B cell (primary cell): Measurements from ENCODE around the gene NANOS2. TPM values are rescaled to one million over a fixed set of nuclear protein-coding genes. Genes with fewer than 3 reads are reported as not detected.

Experiments
- ATAC-seq: fragments of 200-7000 bp; cut with Tn5 transposase; one replicate; pipeline ENCODE4 v1.10.0; 2021; ENCODE audit warnings: low read depth, mild to moderate bottlenecking, moderate number of reproducible peaks, moderate library complexity
- CTCF ChIA-PET: fragments of 350-600 bp; sonication (Branson Sonifier 250); formaldehyde crosslinking; loops from one replicate; lab custom pipeline; 2021; ENCODE audit warnings: antibody characterized with exemption, inconsistent platforms; lab: Charles Lee
- POLR2A ChIA-PET: fragments of 350-600 bp; sonication (Branson Sonifier 250); formaldehyde crosslinking; loops from one replicate; lab custom pipeline; 2021; ENCODE audit warnings: antibody characterized with exemption; lab: Charles Lee
- DNase-seq: peaks from one replicate; pipeline ENCODE4 v3.0.0; 2013
- H2AFZ ChIP-seq: 2 replicates; pipeline ENCODE4 v1.6.1; 2012; ENCODE audit warnings: mild to moderate bottlenecking, low read depth, low read length; ENCODE audit not compliant: insufficient read depth, poor library complexity, severe bottlenecking
- H3K27ac ChIP-seq, 2 donors: 1 replicate in 1 of 2; 2 replicates in 1 of 2; pipeline ENCODE4 v1.5.1; 2012 to 2013; ENCODE audit warnings: low read length in 2 of 2, mild to moderate bottlenecking in 2 of 2, moderate library complexity in 1 of 2
- H3K27me3 ChIP-seq, 4 experiments: fragments of 200-600 bp in 1 of 4; sonication (generic) in 1 of 4; replicated peaks in 1 of 4; 1 replicate in 2 of 4; 2 replicates in 2 of 4; pipeline versions ENCODE4 v1.6.1 to v1.7.0; 2013 to 2016; ENCODE audit warnings: low read length in 3 of 4, mild to moderate bottlenecking in 2 of 4, mixed read lengths in 1 of 4, moderate library complexity in 1 of 4; ENCODE audit not compliant: insufficient read depth in 4 of 4, control insufficient read depth in 3 of 4; ENCODE audit errors: control extremely low read depth in 1 of 4
- H3K36me3 ChIP-seq, 2 experiments: replicated peaks in 1 of 2; 1 replicate in 1 of 2; 2 replicates in 1 of 2; pipeline versions ENCODE4 v1.6.1 to v1.7.1; 2013; ENCODE audit warnings: low read length in 1 of 2; ENCODE audit not compliant: insufficient read depth in 2 of 2, control insufficient read depth in 1 of 2; ENCODE audit errors: control extremely low read depth in 1 of 2, extremely low read depth in 1 of 2
- H3K4me1 ChIP-seq, 2 donors: fragments of 200-600 bp in 1 of 2; sonication (generic) in 1 of 2; 1 replicate in 1 of 2; 2 replicates in 1 of 2; pipeline versions ENCODE4 v1.5.1 to v1.6.1; 2013 to 2017; ENCODE audit warnings: low read length in 2 of 2; ENCODE audit not compliant: control insufficient read depth in 2 of 2, insufficient read depth in 2 of 2
- H3K4me2 ChIP-seq: replicated peaks from 2 replicates; pipeline ENCODE3; 2012; ENCODE audit warnings: mild to moderate bottlenecking, low read depth, low read length; ENCODE audit not compliant: poor library complexity, severe bottlenecking
- H3K4me3 ChIP-seq, 5 experiments: fragments of 200-600 bp in 1 of 5; sonication (generic) in 1 of 5; 1 replicate in 3 of 5; 2 replicates in 2 of 5; pipeline versions ENCODE4 v1.5.1 to v1.7.0; 2011 to 2016; ENCODE audit warnings: low read length in 4 of 5, mild to moderate bottlenecking in 4 of 5, low read depth in 2 of 5, control low read depth in 1 of 5, moderate library complexity in 1 of 5; ENCODE audit not compliant: insufficient read depth in 1 of 5; ENCODE audit errors: control extremely low read depth in 1 of 5, extremely low read depth in 1 of 5
- H3K79me2 ChIP-seq: fragments of 200-600 bp; sonication (generic); one replicate; pipeline ENCODE4 v1.6.0; 2016; ENCODE audit warnings: low read length; ENCODE audit not compliant: control insufficient read depth, insufficient read depth
- H3K9ac ChIP-seq: fragments of 200-600 bp; sonication (generic); 2 replicates; pipeline ENCODE4 v1.6.1; 2017; ENCODE audit warnings: mild to moderate bottlenecking, low read length, moderate library complexity
- H3K9me3 ChIP-seq, 3 donors: one replicate each; pipeline versions ENCODE4 v1.6.1 to v1.7.1; 2013; ENCODE audit warnings: low read length in 2 of 3; ENCODE audit not compliant: control insufficient read depth in 2 of 3, insufficient read depth in 1 of 3; ENCODE audit errors: control extremely low read depth in 1 of 3
- H4K20me1 ChIP-seq: 2 replicates; pipeline ENCODE4 v1.6.0; 2012; ENCODE audit warnings: mild to moderate bottlenecking, low read length; ENCODE audit not compliant: insufficient read depth, control insufficient read depth, poor library complexity, severe bottlenecking
- H3K27ac Mint-ChIP-seq: one replicate; pipeline ENCODE4 v1.8.0; 2021; ENCODE audit warnings: mixed read lengths
- H3K27me3 Mint-ChIP-seq: one replicate; pipeline ENCODE4 v1.8.0; 2021; ENCODE audit warnings: mixed read lengths
- H3K4me1 Mint-ChIP-seq: one replicate; pipeline ENCODE4 v1.8.0; 2021; ENCODE audit warnings: mixed read lengths
- H3K4me3 Mint-ChIP-seq: one replicate; pipeline ENCODE4 v1.8.0; 2021; ENCODE audit warnings: mixed read lengths
- H3K9me3 Mint-ChIP-seq: one replicate; pipeline ENCODE4 v1.8.0; 2022; ENCODE audit warnings: mixed read lengths; ENCODE audit not compliant: insufficient read depth
- CTCF ChIP-seq: fragments of 200-600 bp; IDR thresholded peaks from one replicate; pipeline ENCODE4 v1.8.0; 2022; ENCODE audit warnings: antibody characterized with exemption, mild to moderate bottlenecking
- EZH2 ChIP-seq: IDR thresholded peaks from 2 replicates; pipeline ENCODE4 v1.6.1; 2012; ENCODE audit warnings: borderline replicate concordance, low read depth, mild to moderate bottlenecking, moderate library complexity, low read length; ENCODE audit not compliant: insufficient read depth, poor library complexity, severe bottlenecking
- WGBS: methylation state at CpG from one replicate; pipeline ENCODE4 v1.1.5; 2013; ENCODE audit warnings: missing lambda C conversion rate; ENCODE audit not compliant: insufficient coverage; 5-methylcytosine and 5-hydroxymethylcytosine counted together
- intact Hi-C: fragments of 100-400 bp; cut with micrococcal nuclease; formaldehyde crosslinking; loops from one replicate; pipeline ENCODE4 v1.10.0; 2022
- polyA plus RNA-seq: library from polyadenylated mRNA; depleted of rRNA; stranded (reverse); fragments of >200 nt; gene quantifications from 2 replicates; pipeline ENCODE4 v1.2.3, GENCODE V29; 2012
- total RNA-seq, 2 donors: library from RNA; stranded (reverse); fragments of 120-200 nt in 1 of 2; gene quantifications; 1 replicate in 1 of 2; 2 replicates in 1 of 2; pipeline versions ENCODE4 v1.2.3 to v1.2.4, GENCODE V29; 2013 to 2022

NANOS2 gene
- total and polyA plus RNA-seq, 2 donors (not counting 1 experiment from before 2014, with no cell fraction given): not detected

GRCh38 chr19:45960595-45961235 lies 46.1 kb upstream of the NANOS2 start:
- ATAC-seq: no peak
- TF ChIP-seq CTCF (no peak), EZH2 (no peak)
- Mint-ChIP-seq H3K4me1 (no peaks in the 10 kb centered on the region), H3K27ac (no peak overlapping the region), H3K4me3 (no peak overlapping the region), H3K27me3 (peaks cover 49% of the 10 kb centered on the region), H3K9me3 (peaks cover 2% of the 10 kb centered on the region)
- CTCF ChIA-PET: interaction anchor here (1.2 to 1.3 kb wide), 2 partner anchors 14 to 49 kb away, joined by 3 to 4 read pairs; no protein-coding TSS in a partner anchor
- H2AFZ ChIP-seq: no peak overlapping the region
- H3K9me3 ChIP-seq: peaks cover 0 to 10% (median 0%) of the 10 kb centered on the region in 3 donors
- no peak for DNase-seq
- WGBS: 31% methylated on average over 16 of the region's 19 CpGs
- H3K27ac ChIP-seq: no peak overlapping the region
- POLR2A ChIA-PET: no interaction called here
- H3K36me3 ChIP-seq: no peaks in the 10 kb centered on the region
- H3K79me2 ChIP-seq: no peaks in the 10 kb centered on the region
- H4K20me1 ChIP-seq: no peaks in the 10 kb centered on the region
- no peak overlapping the region for H3K4me2 ChIP-seq
- H3K9ac ChIP-seq: no peak overlapping the region
- intact Hi-C loops: no loop called here
- H3K27me3 ChIP-seq: peaks cover 0 to 20% (median 8%) of the 10 kb centered on the region in 4 experiments
- H3K4me3 ChIP-seq: no peak overlapping the region
- no peaks in the 10 kb centered on the region for H3K4me1 ChIP-seq

GRCh38 chr19:45959517-45960025 lies 45.0 kb upstream of the NANOS2 start:
- H3K27me3 Mint-ChIP-seq: peaks cover 52% of the 10 kb centered on the region
- intact Hi-C loops: no loop called here
- no peak overlapping the region for H3K4me2 ChIP-seq
- no peak overlapping the region for H3K4me3 Mint-ChIP-seq
- WGBS: 72% methylated on average over 8 of the region's 8 CpGs
- H3K27me3 ChIP-seq: peaks cover 0 to 20% (median 9%) of the 10 kb centered on the region in 4 experiments
- H3K36me3 ChIP-seq: no peaks in the 10 kb centered on the region
- CTCF ChIA-PET: no interaction called here
- H2AFZ ChIP-seq: no peak overlapping the region
- H4K20me1 ChIP-seq: no peaks in the 10 kb centered on the region
- POLR2A ChIA-PET: no interaction called here
- H3K9ac ChIP-seq: no peak overlapping the region
- no peak overlapping the region for H3K27ac Mint-ChIP-seq
- H3K4me1 Mint-ChIP-seq: no peaks in the 10 kb centered on the region
- ATAC-seq (no peak), DNase-seq (no peak)
- TF ChIP-seq CTCF (no peak), EZH2 (no peak)
- H3K79me2 ChIP-seq: no peaks in the 10 kb centered on the region
- H3K4me3 ChIP-seq: no peak overlapping the region
- no peak overlapping the region for H3K27ac ChIP-seq
- peaks cover 2% of the 10 kb centered on the region for H3K9me3 Mint-ChIP-seq
- H3K4me1 ChIP-seq: no peaks in the 10 kb centered on the region
- peaks cover 0 to 10% (median 0%) of the 10 kb centered on the region in 3 donors for H3K9me3 ChIP-seq
